ENCODE data around the gene DBH.

DNA sequence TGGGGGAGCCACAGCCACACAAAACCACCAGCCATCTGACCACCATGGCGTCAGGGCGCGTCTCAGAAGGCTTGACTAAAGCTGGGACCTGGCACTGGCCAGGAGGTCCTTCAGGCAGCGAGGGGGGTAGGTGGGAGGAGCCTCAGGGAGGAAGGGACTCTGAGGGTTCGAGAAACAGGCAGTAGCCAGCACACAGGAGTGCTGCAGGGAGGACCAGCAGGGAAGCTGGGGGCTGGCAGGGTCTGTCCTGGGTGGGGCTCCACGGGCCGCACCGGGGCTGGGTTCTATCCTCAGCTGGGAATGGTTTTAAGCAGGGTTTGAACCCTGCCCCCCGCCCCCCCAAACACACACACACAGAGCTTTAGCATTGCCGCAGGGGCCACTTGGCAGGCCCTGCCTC is 34.4 kb upstream of the DBH start:
- TF ChIP-seq YY1 (IDR thresholded peaks at IDR 0.05; ENCODE audit: insufficient read depth, insufficient read length): no peak
- no peak for TF ChIP-seq SUZ12 (IDR thresholded peaks at IDR 0.05; ENCODE audit: extremely low read depth, insufficient read depth, insufficient read length)
- TF ChIP-seq ZNF274 (IDR thresholded peaks at IDR 0.05; ENCODE audit: low read depth, low read length): no peak

Measured in NT2/D1 (cell line).